Right cardiac atrium (tissue), 5 donors: Measurements from ENCODE around the gene TNP1. TPM values are rescaled to one million over a fixed set of nuclear protein-coding genes. Genes with fewer than 3 reads are reported as not detected.

Source experiments
- ATAC-seq, 2 donors: fragments of 200-7000 bp; cut with Tn5 transposase; one replicate each; pipeline versions ENCODE4 v1.8.0 to v1.9.1; 2020; ENCODE audit warnings: moderate library complexity in 2 of 2, mild to moderate bottlenecking in 1 of 2
- DNase-seq, 3 donors: peaks; one replicate each; pipeline ENCODE4 v3.0.0-alpha.2; 2020
- H3K27ac ChIP-seq: one replicate; pipeline ENCODE4 v1.5.1; 2013; ENCODE audit warnings: mild to moderate bottlenecking, low read length, control low read depth, moderate library complexity
- H3K27me3 ChIP-seq: one replicate; pipeline ENCODE4 v1.6.1; 2013; ENCODE audit not compliant: control insufficient read depth, insufficient read depth
- H3K4me1 ChIP-seq: one replicate; pipeline ENCODE4 v1.6.1; 2013; ENCODE audit warnings: low read length; ENCODE audit not compliant: control insufficient read depth, insufficient read depth
- H3K4me3 ChIP-seq: one replicate; pipeline ENCODE4 v1.5.1; 2013; ENCODE audit warnings: low read length, control low read depth
- H3K9me3 ChIP-seq: one replicate; pipeline ENCODE4 v1.6.1; 2013; ENCODE audit warnings: low read length; ENCODE audit not compliant: control insufficient read depth
- WGBS: extraction: QIAGEN DNeasy Blood & Tissue Kit; methylation state at CpG from one replicate; pipeline ENCODE4 v1.1.7; 2013; 5-methylcytosine and 5-hydroxymethylcytosine counted together
- intact Hi-C, 4 donors: fragments of 100-400 bp; cut with DNase I; formaldehyde crosslinking; loops; one replicate each; pipeline versions ENCODE4 v1.11.0 to v1.14.0; 2022 to 2023
- polyA plus RNA-seq: library from polyadenylated mRNA; stranded (reverse); fragments of 200-250 nt; gene quantifications from one replicate; pipeline ENCODE4 v1.2.3, GENCODE V29; 2013
- total RNA-seq, 4 donors: library from RNA; stranded (reverse); fragmentation: NEBNext Ultra II Directional; extraction: Animal tissue kit (Norgen Biotek cat#: 25700); gene quantifications; one replicate each; pipeline ENCODE4 v1.2.1, GENCODE V29; 2021
- donor health status: healthy with polysubstance abuse.
- donor health status: DM: no; HTN: yes; CAD: no.
- donor health status: DM: no; HTN: no; CAD: no.
- donor health status: DM: no; HTN: yes; CAD: no; lungs with severe emphysema.
- donor health status: DM: yes; HTN: yes; CAD: no.

TNP1 gene
- total and polyA plus RNA-seq, 5 donors: not detected

- intact Hi-C loops: no loop called here
- ATAC-seq (peak; percentile 62 to 66), DNase-seq (peak; percentile 18 to 79 (median 57))
- Histone ChIP-seq H3K9me3 (no peaks in the 10 kb centered on the region), H3K27ac (no peak overlapping the region), H3K4me3 (no peak overlapping the region), H3K4me1 (no peaks in the 10 kb centered on the region), H3K27me3 (no peaks in the 10 kb centered on the region)
- WGBS: 48% methylated on average over 5 of the region's 5 CpGs
Measured at GRCh38 chr2:216838151-216838550, 21.7 kb downstream of the TNP1 start.

- Histone ChIP-seq H3K27me3 (no peaks in the 10 kb centered on the region), H3K27ac (no peak overlapping the region), H3K4me1 (no peaks in the 10 kb centered on the region), H3K4me3 (no peak overlapping the region), H3K9me3 (no peaks in the 10 kb centered on the region)
- intact Hi-C loops: no loop called here
- no peak for ATAC-seq
- no peak for DNase-seq
- WGBS: 88% methylated on average over 6 of the region's 6 CpGs
Measured at GRCh38 chr2:216837740-216838139, 22.1 kb downstream of the TNP1 start.

- Histone ChIP-seq H3K27me3 (no peaks in the 10 kb centered on the region), H3K27ac (no peak overlapping the region), H3K4me1 (peaks cover 11% of the 10 kb centered on the region), H3K9me3 (no peaks in the 10 kb centered on the region), H3K4me3 (no peak overlapping the region)
- ATAC-seq (peak; percentile 37 to 83), DNase-seq (peak; percentile 57 to 86 (median 83))
- WGBS: 60% methylated on average over 4 of the region's 4 CpGs
- intact Hi-C loops: no loop called here
Measured at GRCh38 chr2:216833061-216833460, 26.8 kb downstream of the TNP1 start.

- H3K4me3 ChIP-seq: no peak overlapping the region
- H3K4me1 ChIP-seq: peaks cover 11% of the 10 kb centered on the region
- DNase-seq (no peak), ATAC-seq (no peak)
- 82% methylated on average over 1 of the region's 1 CpG for WGBS
- intact Hi-C loops: no loop called here
- no peak overlapping the region for H3K27ac ChIP-seq
- H3K27me3 ChIP-seq: no peaks in the 10 kb centered on the region
- no peaks in the 10 kb centered on the region for H3K9me3 ChIP-seq
Measured at GRCh38 chr2:216830346-216830745, 29.5 kb downstream of the TNP1 start.

GRCh38 chr2:216829533-216829932 is 30.3 kb downstream of the TNP1 start:
- H3K27me3 ChIP-seq: no peaks in the 10 kb centered on the region
- 19% methylated on average over 4 of the region's 4 CpGs for WGBS
- no peak overlapping the region for H3K4me3 ChIP-seq
- ATAC-seq (peak; percentile 93 to 96), DNase-seq (peak; percentile 87 to 91 (median 90))
- intact Hi-C loops: no loop called here
- H3K9me3 ChIP-seq: no peaks in the 10 kb centered on the region
- H3K4me1 ChIP-seq: peaks cover 11% of the 10 kb centered on the region
- peak overlapping the region; percentile 32 for H3K27ac ChIP-seq

- 70% methylated on average over 6 of the region's 6 CpGs for WGBS
- H3K27me3 ChIP-seq: no peaks in the 10 kb centered on the region
- DNase-seq (peak in 1 of 3 donors; percentile 25), ATAC-seq (no peak)
- no peak overlapping the region for H3K27ac ChIP-seq
- intact Hi-C loops: no loop called here
- H3K4me3 ChIP-seq: no peak overlapping the region
- H3K9me3 ChIP-seq: no peaks in the 10 kb centered on the region
- H3K4me1 ChIP-seq: peaks cover 11% of the 10 kb centered on the region
Measured at GRCh38 chr2:216827073-216827720, 32.7 kb downstream of the TNP1 start.

GRCh38 chr2:216822470-216822869 is 37.4 kb downstream of the TNP1 start:
- no peak overlapping the region for H3K27ac ChIP-seq
- DNase-seq (no peak), ATAC-seq (no peak)
- H3K4me1 ChIP-seq: no peaks in the 10 kb centered on the region
- no peaks in the 10 kb centered on the region for H3K27me3 ChIP-seq
- H3K9me3 ChIP-seq: no peaks in the 10 kb centered on the region
- intact Hi-C loops: no loop called here
- WGBS: 91% methylated on average over 1 of the region's 1 CpG
- H3K4me3 ChIP-seq: no peak overlapping the region

GRCh38 chr2:216820709-216821108 is 39.2 kb downstream of the TNP1 start:
- ATAC-seq: no peak

GRCh38 chr2:216819766-216820165 is 40.1 kb downstream of the TNP1 start:
- 92% methylated on average over 8 of the region's 8 CpGs for WGBS
- intact Hi-C loops: no loop called here
- no peak for DNase-seq
- Histone ChIP-seq H3K4me3 (no peak overlapping the region), H3K27ac (no peak overlapping the region), H3K4me1 (no peaks in the 10 kb centered on the region), H3K9me3 (no peaks in the 10 kb centered on the region), H3K27me3 (no peaks in the 10 kb centered on the region)
- no peak for ATAC-seq

More at GRCh38 chr2:216820709-216821108, 39.2 kb downstream of the TNP1 start:
- no peak overlapping the region for H3K4me3 ChIP-seq
- H3K9me3 ChIP-seq: no peaks in the 10 kb centered on the region
- intact Hi-C loops: no loop called here
- no peaks in the 10 kb centered on the region for H3K27me3 ChIP-seq
- no peak overlapping the region for H3K27ac ChIP-seq
- no peaks in the 10 kb centered on the region for H3K4me1 ChIP-seq
- 94% methylated on average over 3 of the region's 3 CpGs for WGBS
- no peak for DNase-seq

GRCh38 chr2:216819055-216819454 is 40.8 kb downstream of the TNP1 start:
- no peaks in the 10 kb centered on the region for H3K4me1 ChIP-seq
- no peaks in the 10 kb centered on the region for H3K27me3 ChIP-seq
- H3K27ac ChIP-seq: no peak overlapping the region
- DNase-seq (no peak), ATAC-seq (no peak)
- H3K4me3 ChIP-seq: no peak overlapping the region
- intact Hi-C loops: no loop called here
- 76% methylated on average over 3 of the region's 3 CpGs for whole genome bisulfite sequencing
- no peaks in the 10 kb centered on the region for H3K9me3 ChIP-seq

- Histone ChIP-seq H3K4me1 (no peaks in the 10 kb centered on the region), H3K27me3 (no peaks in the 10 kb centered on the region), H3K4me3 (no peak overlapping the region), H3K9me3 (no peaks in the 10 kb centered on the region), H3K27ac (no peak overlapping the region)
- intact Hi-C loops: no loop called here
- peak in 1 of 2 donors; percentile 17 for ATAC-seq
- WGBS: 88% methylated on average over 30 of the region's 30 CpGs
- peak in 1 of 3 donors; percentile 51 for DNase-seq
Measured at GRCh38 chr2:216810399-216811160, 49.3 kb downstream of the TNP1 start.
